ENCODE measurements around the gene USP5. TPM values are rescaled to one million over a fixed set of nuclear protein-coding genes. Genes with fewer than 3 reads are reported as not detected.

Gene USP5
- polyA plus RNA-seq, 1 donor (not counting 4 experiments of a cell fraction or from before 2014, with no cell fraction given): 58.3 TPM

- Histone ChIP-seq H3K27ac (ENCODE audit: control insufficient read depth, insufficient read depth, low read length) (no peak overlapping the region), H4K20me1 (ENCODE audit: control insufficient read depth, extremely low read depth, insufficient read depth, low read length) (no peaks in the 10 kb centered on the region), H3K4me1 (ENCODE audit: control insufficient read depth, extremely low read depth, insufficient read depth, low read length) (peaks cover 9% of the 10 kb centered on the region), H3K9ac (ENCODE audit: control insufficient read depth, extremely low read depth, insufficient read depth, low read length) (no peak overlapping the region), H3K36me3 (ENCODE audit: control insufficient read depth in 2 of 2, extremely low read depth in 1 of 2, insufficient read depth in 2 of 2, low read length in 2 of 2) (no peaks in the 10 kb centered on the region), H3K27me3 (ENCODE audit: control insufficient read depth, extremely low read depth, insufficient read depth, low read length) (peaks cover 16% of the 10 kb centered on the region), H2AFZ (ENCODE audit: control insufficient read depth, low read length) (no peak overlapping the region), H3K9me1 (ENCODE audit: control insufficient read depth, extremely low read depth, insufficient read depth, low read length) (peaks cover 2% of the 10 kb centered on the region), H3K79me2 (ENCODE audit: control insufficient read depth, insufficient read depth, low read length) (no peaks in the 10 kb centered on the region), H3K9me3 (ENCODE audit: control insufficient read depth, low read depth, low read length) (no peaks in the 10 kb centered on the region), H3K4me3 (ENCODE audit: control insufficient read depth in 2 of 3, extremely low read depth in 1 of 3, insufficient read depth in 2 of 3, low read depth in 1 of 3, low read length in 3 of 3) (no peak overlapping the region), H3K4me2 (ENCODE audit: control insufficient read depth, extremely low read depth, insufficient read depth, low read depth, low read length) (no peak overlapping the region)
- no peak for DNase-seq (ENCODE audit: low read depth, low spot score)
- dilution Hi-C loops (cut with MboI; ENCODE audit: extremely low pct_ligation_motif_present, low sequenced_read_pairs): no loop called here
- FAIRE-seq: no peak
- TF ChIP-seq CTCF (optimal IDR thresholded peaks at IDR 0.05 in 1 of 3, IDR thresholded peaks at IDR 0.05 in 1 of 3, conservative IDR thresholded peaks at IDR 0.05 in 1 of 3; ENCODE audit: extremely low read depth in 1 of 3, insufficient read depth in 2 of 3, low read length in 3 of 3): no peak
- no peak for TF ChIP-seq EZH2 (IDR thresholded peaks at IDR 0.05; ENCODE audit: low read length)
Observed at GRCh38 chr12:6915789-6916285, 63.9 kb downstream of the USP5 start.

Other genes with a start within 250 kb of the USP5 start
- gene CHD4, start 244.8 kb upstream of the USP5 start, polyA plus RNA-seq: 79.7 to 93.1 TPM (median 81.2 TPM) in 3 replicates
- 6.7 to 11.7 TPM (median 8.3 TPM) in 3 replicates for gene LPAR5, start 216.2 kb upstream of the USP5 start, polyA plus RNA-seq
- gene ACRBP, start 204.7 kb upstream of the USP5 start, polyA plus RNA-seq: 0.07 to 0.21 TPM (median 0.09 TPM) in 3 replicates
- gene ING4, start 189.0 kb upstream of the USP5 start, polyA plus RNA-seq: 25.5 to 31.6 TPM (median 30.4 TPM) in 3 replicates
- 29.0 to 44.0 TPM (median 29.8 TPM) in 3 replicates for gene ZNF384, start 162.8 kb upstream of the USP5 start, polyA plus RNA-seq
- gene PIANP, start 151.3 kb upstream of the USP5 start, polyA plus RNA-seq: not detected in 3 replicates
- gene COPS7A, start 128.1 kb upstream of the USP5 start, polyA plus RNA-seq: 85.4 to 116 TPM (median 85.5 TPM) in 3 replicates
- gene MLF2, start 99.0 kb upstream of the USP5 start, polyA plus RNA-seq: 317 to 364 TPM (median 335 TPM) in 3 replicates
- gene PTMS, start 85.8 kb upstream of the USP5 start, polyA plus RNA-seq: 80.6 to 140 TPM (median 119 TPM) in 3 replicates
- gene LAG3, start 79.6 kb upstream of the USP5 start, polyA plus RNA-seq: 0.09 to 0.14 TPM (median 0.09 TPM) in 3 replicates
- 0.01 to 0.05 TPM in 2 of 3 replicates, not detected in the other for gene CD4, start 62.6 kb upstream of the USP5 start, polyA plus RNA-seq
- gene GPR162, start 30.3 kb upstream of the USP5 start, polyA plus RNA-seq: 0.05 to 0.10 TPM (median 0.09 TPM) in 3 replicates
- gene P3H3, start 23.7 kb upstream of the USP5 start, polyA plus RNA-seq: 3.9 to 5.7 TPM (median 4.2 TPM) in 3 replicates
- gene GNB3, start 11.2 kb upstream of the USP5 start, polyA plus RNA-seq: 0.41 to 0.94 TPM (median 0.80 TPM) in 3 replicates
- 2.1 to 16.9 TPM (median 15.0 TPM) in 3 replicates for gene CDCA3, start 864 bp upstream of the USP5 start, polyA plus RNA-seq
- gene TPI1, start 15.4 kb downstream of the USP5 start, polyA plus RNA-seq: 1,218 to 2,229 TPM (median 1,551 TPM) in 3 replicates
- gene SPSB2, start 21.2 kb downstream of the USP5 start, polyA plus RNA-seq: 4.9 to 8.7 TPM (median 5.1 TPM) in 3 replicates
- 6.2 to 7.1 TPM (median 6.3 TPM) in 3 replicates for gene LRRC23, start 52.7 kb downstream of the USP5 start, polyA plus RNA-seq
- 0.87 to 1.7 TPM (median 1.1 TPM) in 3 replicates for gene ENO2, start 62.4 kb downstream of the USP5 start, polyA plus RNA-seq
- gene ATN1, start 75.8 kb downstream of the USP5 start, polyA plus RNA-seq: 4.8 to 7.8 TPM (median 6.2 TPM) in 3 replicates
- not detected in 3 replicates for gene RNU7-1, start 91.7 kb downstream of the USP5 start, polyA plus RNA-seq
- gene C12orf57, start 91.9 kb downstream of the USP5 start, polyA plus RNA-seq: 121 to 211 TPM (median 137 TPM) in 3 replicates
- 18.7 to 21.0 TPM (median 19.7 TPM) in 3 replicates for gene PTPN6, start 99.2 kb downstream of the USP5 start, polyA plus RNA-seq
- 225 to 270 TPM (median 244 TPM) in 3 replicates for gene PHB2, start 118.5 kb downstream of the USP5 start, polyA plus RNA-seq
- gene EMG1, start 118.8 kb downstream of the USP5 start, polyA plus RNA-seq: 61.6 to 104 TPM (median 76.9 TPM) in 3 replicates
- gene LPCAT3, start 166.3 kb downstream of the USP5 start, polyA plus RNA-seq: 51.0 to 69.1 TPM (median 52.0 TPM) in 3 replicates
- 1.9 to 6.0 TPM (median 2.6 TPM) in 3 replicates for gene C1S, start 208.6 kb downstream of the USP5 start, polyA plus RNA-seq
- gene C1R, start 240.3 kb downstream of the USP5 start, polyA plus RNA-seq: 2.8 to 8.0 TPM (median 3.2 TPM) in 3 replicates